ENCODE data around the gene CEP19. TPM values are rescaled to one million over a fixed set of nuclear protein-coding genes. Genes with fewer than 3 reads are reported as not detected.

Gene CEP19
- total and polyA plus RNA-seq, 2 of the 8 experiments (the other 6 are each of a cell fraction or from before 2014, with no cell fraction given), result 0.95 to 1.6 TPM

- Histone ChIP-seq H3K36me3 (ENCODE audit: control insufficient read depth in 2 of 4, insufficient read depth in 4 of 4, low read length in 3 of 4) (no peaks in the 10 kb centered on the region), H3K79me1 (ENCODE audit: low read depth, low read length) (no peaks in the 10 kb centered on the region), H3K4ac (replicated peaks; ENCODE audit: insufficient read length, low read depth, low read length) (no peak overlapping the region), H2AFZ (ENCODE audit: low read length) (no peak overlapping the region), H4K5ac (ENCODE audit: insufficient read length, low read depth, low read length) (no peak overlapping the region), H3K23ac (ENCODE audit: insufficient read length) (no peak overlapping the region), H2BK120ac (replicated peaks; ENCODE audit: low read depth, low read length) (no peak overlapping the region), H4K20me1 (replicated peaks in 1 of 2; ENCODE audit: control insufficient read depth in 1 of 2, insufficient read depth in 2 of 2, low read length in 2 of 2) (no peaks in the 10 kb centered on the region), H3K9ac (replicated peaks in 1 of 4; ENCODE audit: extremely low read depth in 1 of 4, low read depth in 3 of 4, low read length in 3 of 4) (no peak overlapping the region), H2AK5ac (ENCODE audit: low read depth, low read length) (no peak overlapping the region), H4K8ac (ENCODE audit: extremely low read depth, insufficient read depth, low read length) (no peak overlapping the region), H3K27ac (ENCODE audit: low read depth, low read length) (no peak overlapping the region), H3K4me2 (ENCODE audit: insufficient read depth in 1 of 2, low read depth in 2 of 2, low read length in 2 of 2) (no peak overlapping the region), H3K18ac (ENCODE audit: extremely low read depth, low read length) (no peak overlapping the region), H2BK5ac (ENCODE audit: low read depth, low read length) (no peak overlapping the region), H2BK12ac (ENCODE audit: low read depth, low read length) (no peak overlapping the region), H3K4me1 (replicated peaks in 1 of 4; ENCODE audit: control insufficient read depth in 3 of 4, insufficient read depth in 4 of 4, low read length in 3 of 4) (peaks cover 2 to 6% (median 2%) of the 10 kb centered on the region in 4 experiments; a peak in 6 of 7 replicates), H3K23me2 (ENCODE audit: low read depth, low read length) (no peaks in the 10 kb centered on the region), H3K14ac (ENCODE audit: insufficient read length) (no peak overlapping the region), H3K4me3 (ENCODE audit: extremely low read depth in 1 of 4, insufficient read depth in 2 of 4, low read depth in 3 of 4, low read length in 4 of 4) (no peak overlapping the region), H3K79me2 (ENCODE audit: control insufficient read depth in 1 of 2, insufficient read depth in 2 of 2, low read length in 2 of 2) (no peaks in the 10 kb centered on the region), H2BK20ac (ENCODE audit: low read length) (no peak overlapping the region), H2BK15ac (ENCODE audit: low read length) (no peak overlapping the region), H3K56ac (replicated peaks; ENCODE audit: insufficient read length, low read depth, low read length) (no peak overlapping the region), H3K9me3 (ENCODE audit: insufficient read depth in 2 of 2, low read depth in 1 of 2, low read length in 1 of 2) (no peaks in the 10 kb centered on the region), H4K91ac (replicated peaks; ENCODE audit: insufficient read length, low read length) (no peak overlapping the region), H3K27me3 (replicated peaks in 1 of 4; ENCODE audit: control insufficient read depth in 3 of 4, extremely low read depth in 1 of 4, insufficient read depth in 3 of 4, low read length in 3 of 4) (no peaks in the 10 kb centered on the region)
- DNase-seq (ENCODE audit: low read depth in 1 of 2, low spot score in 2 of 2) (no peak), FAIRE-seq (no peak)
- ChIA-PET POLR2A (ENCODE audit: partially characterized antibody) (no interaction called here), CTCF (ENCODE audit: partially characterized antibody) (interaction anchor here (0.7 to 10.9 kb wide), 13 partner anchors 10 to 190 kb away, joined by 3 to 143 read pairs (median 6); no protein-coding TSS in a partner anchor)
- WGBS, 2 experiments (ENCODE audit: extremely low coverage in 1 of 2, insufficient coverage in 1 of 2, insufficient read length in 1 of 2, insufficient replicate concordance in 2 of 2, low coverage in 1 of 2, low lambda C conversion rate in 2 of 2, missing lambda C conversion rate in 1 of 2), result 92% methylated on average over 2 of the region's 2 CpGs; no CpG with 5 or more reads in 1 of the 2 experiments
- no peak for TF ChIP-seq SP1 (IDR thresholded peaks at IDR 0.05; ENCODE audit: low read depth, low read length)
- no peak for TF ChIP-seq BACH1 (IDR thresholded peaks at IDR 0.05; ENCODE audit: low read length)
- TF ChIP-seq ATF2 (IDR thresholded peaks at IDR 0.05; ENCODE audit: low read length), result no peak
- no peak for TF ChIP-seq EGR1 (IDR thresholded peaks at IDR 0.05; ENCODE audit: borderline replicate concordance, low read depth, low read length)
- no peak for TF ChIP-seq FOSL1 (IDR thresholded peaks at IDR 0.05; ENCODE audit: insufficient read depth, low read depth, low read length)
- TF ChIP-seq POLR2AphosphoS5 (IDR thresholded peaks at IDR 0.05; ENCODE audit: low read depth, low read length), result no peak
- no peak for TF ChIP-seq CBX5 (IDR thresholded peaks at IDR 0.05; ENCODE audit: low read depth, low read length)
- TF ChIP-seq KDM5A (IDR thresholded peaks at IDR 0.05; ENCODE audit: low read length), result no peak
- no peak for TF ChIP-seq SIN3A (conservative IDR thresholded peaks at IDR 0.05 in 1 of 2, IDR thresholded peaks at IDR 0.05 in 1 of 2; ENCODE audit: low read depth in 1 of 2, low read length in 2 of 2)
- no peak for TF ChIP-seq CBX8 (IDR thresholded peaks at IDR 0.05; ENCODE audit: borderline replicate concordance, low read depth, low read length)
- TF ChIP-seq MAX (IDR thresholded peaks at IDR 0.05), result no peak
- no peak for TF ChIP-seq NANOG (IDR thresholded peaks at IDR 0.05; ENCODE audit: insufficient read depth, low read depth, low read length, poor library complexity, severe bottlenecking)
- TF ChIP-seq SIRT6 (IDR thresholded peaks at IDR 0.05; ENCODE audit: low read length), result no peak
Observed at GRCh38 chr3:196686436-196686835, 25.6 kb downstream of the CEP19 start.
